GM10847 (cell line): ENCODE results near the gene HNRNPA0.

Source experiments
- POLR2A ChIP-seq: IDR thresholded peaks from 2 replicates; pipeline ENCODE4 v1.6.1; 2011; ENCODE audit not compliant: insufficient read length; ENCODE audit errors: extremely low read depth

HNRNPA0 gene

DNA sequence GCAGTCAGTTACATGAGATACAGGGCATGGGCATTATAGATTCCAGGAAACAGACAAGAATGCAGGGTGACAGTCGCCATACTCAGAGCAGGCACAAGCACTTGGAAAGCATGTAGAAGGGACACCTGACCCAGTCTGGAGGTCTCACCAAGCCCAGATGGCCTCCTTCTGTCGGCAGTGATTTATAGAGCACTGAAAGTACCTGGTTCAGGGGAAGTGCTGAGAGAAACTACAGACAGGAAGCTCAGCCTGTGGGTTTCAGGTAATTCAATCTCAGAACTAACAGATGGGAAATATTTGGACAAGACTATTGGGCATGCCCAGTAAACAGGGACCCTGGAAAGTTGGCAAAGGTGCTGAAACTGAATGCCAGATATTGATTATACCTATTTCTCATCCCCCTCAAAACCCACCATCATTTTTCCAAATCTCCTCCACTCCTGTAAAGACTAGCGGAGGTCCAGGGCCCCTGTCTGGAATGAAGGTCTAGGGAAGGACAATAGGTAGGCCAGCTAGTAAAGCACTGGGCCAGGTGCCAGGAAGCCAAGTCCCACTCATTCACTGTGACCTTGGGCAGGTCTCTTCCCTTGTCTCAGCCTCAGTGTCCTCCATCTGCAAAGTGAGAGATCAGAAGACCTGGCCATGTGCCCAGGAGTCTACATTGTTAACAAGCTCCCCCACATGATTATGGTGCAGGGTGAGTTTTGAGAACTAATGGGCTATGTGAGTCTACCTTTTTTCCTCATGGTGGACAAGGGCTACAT, 45.2 kb downstream of the HNRNPA0 start:
- no peak for TF ChIP-seq POLR2A

DNA sequence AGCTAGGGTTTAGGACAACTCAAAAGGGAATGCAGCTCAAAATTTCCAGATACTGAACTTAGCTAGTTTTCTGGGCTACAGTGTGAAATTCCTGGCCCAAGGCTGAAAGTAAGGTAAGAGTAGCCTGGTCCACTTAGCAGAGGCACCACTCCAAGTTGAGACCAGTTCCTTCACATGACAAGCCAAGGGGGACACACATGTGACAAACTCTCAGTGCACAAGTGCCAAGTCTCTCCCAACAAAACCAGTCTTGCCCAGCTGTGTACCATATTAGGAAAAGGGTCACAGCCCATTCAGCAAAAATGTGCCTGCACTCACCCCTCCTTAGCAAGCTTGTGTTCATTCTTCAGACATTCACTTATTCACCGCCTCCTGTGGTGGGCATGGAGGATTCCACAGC, 46.1 kb downstream of the HNRNPA0 start:
- no peak for TF ChIP-seq POLR2A

DNA sequence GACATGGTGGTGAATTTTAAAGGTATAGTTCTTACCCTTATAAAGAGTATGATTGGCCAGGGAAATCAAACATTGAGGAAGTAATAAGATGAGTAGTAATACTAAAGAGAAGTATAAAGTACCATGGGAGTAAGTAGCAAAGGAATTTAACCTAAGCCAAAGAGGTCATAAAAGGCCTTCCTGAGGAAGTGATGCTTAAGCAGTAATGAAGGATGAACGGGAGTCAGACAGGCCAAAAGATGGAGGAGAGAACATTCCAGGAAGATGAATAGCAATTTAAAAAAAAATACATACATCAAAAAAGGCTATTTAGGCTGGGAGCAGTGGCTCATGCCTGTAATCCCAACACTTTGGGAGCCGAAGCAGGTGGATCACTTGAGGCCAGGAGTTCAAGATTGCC, 47.3 kb downstream of the HNRNPA0 start:
- no peak for TF ChIP-seq POLR2A

DNA sequence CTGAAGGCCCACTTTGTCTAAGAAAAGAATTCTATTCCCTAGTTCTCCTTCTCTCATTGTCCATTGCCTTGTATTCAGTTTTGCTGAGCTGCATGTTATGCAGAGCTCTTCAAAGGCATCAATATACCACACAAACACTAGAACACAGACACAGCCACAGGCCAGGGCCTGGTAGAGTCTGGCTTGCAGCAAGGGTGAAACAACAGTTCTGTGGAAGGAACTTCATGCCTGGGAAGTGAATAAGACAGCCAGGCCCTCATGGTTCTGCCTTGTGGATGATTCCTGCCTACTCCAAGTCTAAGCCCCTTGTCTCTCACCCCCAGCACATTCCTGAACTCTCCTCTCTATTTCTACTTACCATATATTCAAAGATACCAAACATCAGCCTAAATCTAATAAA, 49.1 kb downstream of the HNRNPA0 start:
- no peak for TF ChIP-seq POLR2A

DNA sequence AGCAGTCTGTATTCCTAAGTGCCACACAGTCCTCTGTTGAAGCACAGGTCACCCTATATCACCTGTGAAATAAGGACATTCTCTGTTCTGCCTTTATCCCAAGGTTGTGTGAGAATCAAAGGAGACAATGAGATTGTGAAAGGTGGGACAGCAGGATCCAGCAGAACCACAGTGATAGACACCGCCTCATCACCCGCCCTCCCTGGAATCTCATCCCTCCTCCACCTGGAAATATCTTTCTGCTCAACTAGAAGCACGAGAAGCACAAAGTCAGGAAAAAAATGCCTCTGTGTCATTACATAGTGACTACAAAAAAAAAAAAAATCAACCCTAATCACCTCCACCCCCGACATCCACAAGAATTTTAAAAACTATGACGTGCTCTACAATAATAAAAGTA, 50.6 kb downstream of the HNRNPA0 start:
- TF ChIP-seq POLR2A, result no peak

DNA sequence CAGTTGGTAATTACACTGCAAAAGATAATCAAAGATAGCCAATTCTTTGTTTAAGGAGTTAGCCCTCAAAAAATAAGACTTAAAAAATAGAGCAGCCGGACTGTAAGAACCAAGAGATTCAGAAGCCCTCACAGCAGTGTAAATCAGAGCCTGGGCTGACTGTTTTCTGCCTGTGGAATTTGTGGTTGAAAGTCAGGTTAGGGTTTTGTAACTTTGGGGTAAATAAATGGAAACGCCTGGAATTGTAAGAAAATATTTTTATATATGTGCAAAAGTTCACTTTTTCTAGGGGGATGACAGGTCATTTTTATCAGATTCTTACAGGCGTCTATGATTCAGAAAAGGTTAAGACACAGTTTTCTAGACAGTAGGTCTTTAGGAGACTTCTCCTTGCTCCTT, 53.9 kb downstream of the HNRNPA0 start:
- no peak for TF ChIP-seq POLR2A

DNA sequence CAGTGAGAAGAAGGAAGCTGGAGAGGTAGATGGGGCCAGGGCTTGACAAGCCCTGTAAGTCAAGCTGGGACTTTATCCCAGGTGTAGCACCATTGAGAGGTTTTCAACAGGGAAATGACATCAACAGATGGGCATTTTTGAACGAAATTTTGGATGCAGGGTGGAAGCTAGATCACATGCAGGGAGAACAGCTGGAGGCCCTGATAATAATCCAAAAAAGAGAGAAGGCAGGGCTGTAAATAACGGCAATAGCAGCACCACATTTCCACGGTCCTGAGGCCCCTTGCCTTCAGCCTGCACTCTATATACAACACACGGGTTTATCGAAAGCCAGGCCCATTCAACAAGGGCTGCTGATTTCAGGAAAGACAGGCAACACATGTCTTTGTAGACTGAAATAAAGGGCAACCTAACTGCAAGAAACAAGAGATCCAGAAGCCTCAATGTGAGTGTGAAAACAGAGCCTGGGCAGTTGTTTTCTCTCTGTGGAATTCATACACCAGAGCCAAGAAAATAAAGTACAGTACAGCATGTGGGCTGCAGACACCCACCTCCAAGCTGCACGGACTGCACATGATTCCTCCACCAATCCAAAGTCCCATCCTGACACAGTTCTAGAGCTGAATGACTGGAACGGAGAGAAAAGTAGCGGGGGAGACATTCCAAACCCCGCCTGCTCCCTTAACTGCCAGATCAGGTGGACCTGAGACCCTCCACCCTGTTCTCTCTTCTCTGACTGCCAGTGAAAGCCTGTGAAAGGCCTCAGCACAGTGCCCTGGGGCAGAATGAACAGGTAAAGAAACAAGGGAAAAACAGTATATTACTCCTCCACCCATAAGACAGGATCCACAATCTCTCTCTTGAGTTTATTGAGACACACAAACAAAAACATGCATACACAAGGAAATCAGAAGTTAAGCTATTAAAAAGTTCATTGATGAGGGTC, 54.6 kb downstream of the HNRNPA0 start:
- no peak for TF ChIP-seq POLR2A

DNA sequence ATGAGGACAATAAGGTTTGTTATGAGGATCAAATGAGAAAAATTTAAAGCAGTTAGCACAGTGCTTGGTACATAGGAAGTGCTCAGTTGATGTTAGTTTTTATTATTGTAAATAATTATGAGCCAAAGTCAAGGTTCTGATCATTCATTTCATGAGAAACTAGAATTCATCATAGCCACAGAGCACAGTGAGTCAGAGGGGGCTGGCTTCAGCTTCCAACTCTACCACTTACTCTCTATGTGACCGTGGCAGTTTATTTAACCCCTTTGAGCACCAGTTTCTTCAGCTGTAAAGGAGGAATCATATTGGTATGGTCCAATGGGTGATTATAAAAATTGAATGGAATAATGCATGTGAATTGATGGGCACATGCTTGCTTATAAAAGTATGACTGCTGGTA, 57.7 kb downstream of the HNRNPA0 start:
- TF ChIP-seq POLR2A, result no peak

DNA sequence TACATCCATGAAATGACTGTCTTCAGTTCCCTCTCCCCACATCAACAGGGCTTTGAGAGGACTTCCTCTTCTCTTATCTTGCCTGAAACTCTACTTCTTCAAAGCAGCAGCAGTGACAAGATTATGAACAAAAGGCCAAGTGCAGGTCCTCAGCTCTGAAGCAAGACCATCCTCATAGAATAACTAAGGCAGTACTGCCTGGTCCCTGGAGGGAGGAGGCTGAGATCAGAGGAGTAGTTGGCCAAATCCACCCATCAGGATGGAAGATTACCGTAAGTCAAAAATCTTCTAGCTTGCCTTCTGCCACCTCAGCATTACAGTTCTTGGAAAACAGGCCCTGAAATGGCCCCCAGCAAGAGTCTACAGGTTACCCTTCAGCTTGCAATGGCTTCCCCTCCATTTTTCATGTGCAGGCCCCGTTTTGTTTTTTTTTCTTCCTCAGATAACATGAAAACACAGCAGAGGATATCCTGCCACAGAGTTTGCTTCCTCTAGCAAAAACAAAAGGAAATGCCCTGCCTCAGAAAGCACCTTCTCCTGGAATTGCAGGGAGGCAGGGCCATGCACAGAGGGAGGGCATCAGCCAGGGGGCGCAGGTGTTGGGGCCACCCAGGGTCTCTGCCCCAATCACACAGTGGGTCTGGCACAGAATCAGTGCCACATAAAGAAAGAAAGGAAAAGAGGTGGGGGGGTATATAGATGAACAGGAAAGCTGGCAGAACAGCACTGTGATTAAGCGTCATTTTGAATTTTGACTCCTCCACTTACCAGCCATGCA, 58.3 kb downstream of the HNRNPA0 start:
- no peak for TF ChIP-seq POLR2A
